GM21529 (cell line): Measurements from ENCODE around the gene OGFOD3.
"Not testable (repeated sequence)": the region's sequence is repeated elsewhere in the genome, so short reads cannot be mapped to it uniquely, and the experiment has no call there.

Source experiments
- ATAC-seq: cut with Tn5 transposase; IDR thresholded peaks from one replicate; pipeline ENCODE4 v1.9.1; 2021; ENCODE audit not compliant: unreplicated experiment

Gene OGFOD3

DNA sequence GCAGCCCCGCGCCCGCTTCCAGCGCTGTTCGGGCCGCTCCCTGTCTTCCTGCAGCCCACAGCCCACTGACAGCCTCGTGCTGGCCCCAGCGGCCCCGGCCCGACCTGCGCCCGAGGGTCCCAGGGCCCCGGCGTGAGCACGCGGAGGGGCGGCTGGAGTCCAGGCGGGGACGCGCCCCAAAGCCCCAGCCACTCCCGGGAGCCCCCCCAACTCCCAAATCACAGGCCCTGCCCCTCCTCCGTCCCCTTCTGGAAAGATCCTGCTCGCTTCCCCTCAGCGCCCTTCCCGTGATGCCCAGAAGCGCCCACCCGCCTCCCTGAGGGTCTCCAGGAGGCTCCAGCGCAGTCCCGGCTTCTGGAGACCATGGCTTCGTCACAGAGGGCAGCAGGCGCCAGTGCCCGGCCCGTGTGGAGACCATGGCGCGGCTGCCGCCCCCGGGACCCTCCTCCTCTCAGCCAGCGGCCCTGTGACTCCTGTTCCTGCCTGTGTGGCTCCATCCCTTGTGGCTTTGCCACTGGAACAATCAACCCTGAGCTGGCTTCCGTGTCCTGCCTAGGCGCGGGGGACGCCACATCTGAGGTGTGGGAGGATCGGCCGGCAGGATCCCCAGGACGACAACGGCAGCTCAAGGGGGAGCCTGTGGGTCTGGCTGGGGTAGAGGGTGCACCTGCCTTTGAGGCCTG is 42.9 kb downstream of the OGFOD3 start:
- no peak for ATAC-seq

DNA sequence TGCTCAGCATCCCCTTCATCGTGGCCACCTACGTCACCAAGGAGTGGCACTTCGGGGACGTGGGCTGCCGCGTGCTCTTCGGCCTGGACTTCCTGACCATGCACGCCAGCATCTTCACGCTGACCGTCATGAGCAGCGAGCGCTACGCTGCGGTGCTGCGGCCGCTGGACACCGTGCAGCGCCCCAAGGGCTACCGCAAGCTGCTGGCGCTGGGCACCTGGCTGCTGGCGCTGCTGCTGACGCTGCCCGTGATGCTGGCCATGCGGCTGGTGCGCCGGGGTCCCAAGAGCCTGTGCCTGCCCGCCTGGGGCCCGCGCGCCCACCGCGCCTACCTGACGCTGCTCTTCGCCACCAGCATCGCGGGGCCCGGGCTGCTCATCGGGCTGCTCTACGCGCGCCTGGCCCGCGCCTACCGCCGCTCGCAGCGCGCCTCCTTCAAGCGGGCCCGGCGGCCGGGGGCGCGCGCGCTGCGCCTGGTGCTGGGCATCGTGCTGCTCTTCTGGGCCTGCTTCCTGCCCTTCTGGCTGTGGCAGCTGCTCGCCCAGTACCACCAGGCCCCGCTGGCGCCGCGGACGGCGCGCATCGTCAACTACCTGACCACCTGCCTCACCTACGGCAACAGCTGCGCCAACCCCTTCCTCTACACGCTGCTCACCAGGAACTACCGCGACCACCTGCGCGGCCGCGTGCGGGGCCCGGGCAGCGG is 43.6 kb downstream of the OGFOD3 start:
- ATAC-seq, result no peak

DNA sequence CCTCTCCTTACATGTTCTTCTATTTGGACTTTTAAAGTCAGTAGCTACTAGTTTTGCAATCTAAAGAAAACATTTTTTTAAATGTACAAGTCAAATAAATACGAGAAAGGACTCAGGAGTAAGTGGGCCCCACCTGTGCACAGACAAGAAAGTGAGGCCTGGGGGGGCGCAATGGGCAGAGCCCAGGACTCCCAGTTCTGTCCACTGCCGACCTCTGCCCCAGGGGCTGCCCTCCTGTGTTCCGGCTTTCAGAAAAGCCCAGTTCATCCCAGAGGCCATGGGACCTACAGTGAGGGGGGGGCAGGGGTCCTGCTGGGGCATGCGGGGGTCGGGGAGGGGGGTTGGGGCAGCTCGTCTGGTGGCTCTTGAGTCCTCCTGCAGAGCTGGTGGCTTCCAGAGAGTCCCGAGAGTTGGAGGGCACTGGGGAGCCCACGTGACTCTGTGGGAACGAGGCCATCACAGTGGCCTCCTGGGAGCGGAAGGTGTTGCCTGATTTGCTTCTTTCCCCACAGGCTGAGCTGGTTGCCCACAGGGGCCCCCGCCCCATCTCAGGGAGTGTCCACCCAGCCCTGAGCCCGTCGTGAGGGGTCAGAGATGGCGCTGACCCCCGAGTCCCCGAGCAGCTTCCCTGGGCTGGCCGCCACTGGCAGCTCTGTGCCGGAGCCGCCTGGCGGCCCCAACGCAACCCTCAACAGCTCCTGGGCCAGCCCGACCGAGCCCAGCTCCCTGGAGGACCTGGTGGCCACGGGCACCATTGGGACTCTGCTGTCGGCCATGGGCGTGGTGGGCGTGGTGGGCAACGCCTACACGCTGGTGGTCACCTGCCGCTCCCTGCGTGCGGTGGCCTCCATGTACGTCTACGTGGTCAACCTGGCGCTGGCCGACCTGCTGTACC is 44.4 kb downstream of the OGFOD3 start:
- no peak for ATAC-seq

DNA sequence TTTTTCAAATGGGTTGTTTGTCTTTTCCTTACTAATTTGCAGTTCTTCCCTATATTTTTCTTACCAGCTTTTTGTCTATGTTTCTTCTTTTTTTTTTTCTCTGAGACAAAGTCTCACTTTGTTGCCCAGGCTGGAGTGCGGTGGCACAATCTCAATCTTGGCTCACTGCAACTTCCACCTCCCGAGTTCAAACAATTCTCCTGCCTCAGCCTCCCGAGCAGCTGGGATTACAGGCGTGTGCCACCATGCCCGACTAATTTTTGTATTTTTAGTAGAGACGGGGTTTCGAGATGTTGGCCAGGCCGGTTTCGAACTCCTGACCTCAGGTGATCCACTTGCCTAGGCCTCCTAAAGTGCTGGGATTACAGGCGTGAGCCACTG is 45.3 kb downstream of the OGFOD3 start:
- ATAC-seq, result not testable (repeated sequence)

DNA sequence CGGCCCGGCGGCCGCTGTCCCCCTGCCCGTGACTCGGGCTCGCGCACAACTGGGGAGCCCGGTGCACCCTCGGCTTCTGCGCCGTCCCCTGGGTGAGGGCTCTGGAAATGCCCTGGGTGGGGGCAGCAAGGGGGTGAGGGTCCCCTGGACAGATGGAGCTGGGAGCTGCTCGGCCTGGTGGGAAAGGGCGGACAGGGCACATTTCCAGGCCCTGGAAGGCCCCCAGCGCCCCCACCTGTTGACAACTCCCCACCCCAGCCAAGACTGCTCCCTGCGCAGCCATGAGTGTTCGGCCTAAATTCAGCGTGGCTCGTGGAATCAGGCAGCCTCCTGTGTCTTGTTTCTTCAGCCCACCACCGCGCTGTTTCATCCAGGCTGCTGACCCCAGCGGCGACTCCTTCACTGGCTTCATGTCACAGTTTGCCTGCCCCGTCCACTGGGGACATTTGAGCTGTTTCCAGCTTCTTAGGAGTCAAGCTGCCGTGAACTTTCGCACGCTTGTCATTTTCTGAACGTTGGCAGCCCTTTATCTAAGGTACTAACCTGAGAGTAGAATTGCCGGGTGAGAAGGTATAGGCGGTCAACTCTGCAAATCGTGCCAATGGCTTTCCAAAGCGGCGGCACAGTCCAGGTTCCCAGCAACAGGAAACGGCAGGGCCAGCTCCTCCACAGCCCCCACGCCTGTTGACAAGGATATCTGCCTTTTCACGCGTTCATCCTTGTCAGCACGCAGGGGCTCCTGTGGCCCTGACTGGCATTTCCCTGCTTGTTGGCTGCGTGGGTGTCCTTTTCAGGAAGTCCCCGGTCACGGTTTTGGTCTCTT is 45.9 kb downstream of the OGFOD3 start:
- no peak for ATAC-seq

DNA sequence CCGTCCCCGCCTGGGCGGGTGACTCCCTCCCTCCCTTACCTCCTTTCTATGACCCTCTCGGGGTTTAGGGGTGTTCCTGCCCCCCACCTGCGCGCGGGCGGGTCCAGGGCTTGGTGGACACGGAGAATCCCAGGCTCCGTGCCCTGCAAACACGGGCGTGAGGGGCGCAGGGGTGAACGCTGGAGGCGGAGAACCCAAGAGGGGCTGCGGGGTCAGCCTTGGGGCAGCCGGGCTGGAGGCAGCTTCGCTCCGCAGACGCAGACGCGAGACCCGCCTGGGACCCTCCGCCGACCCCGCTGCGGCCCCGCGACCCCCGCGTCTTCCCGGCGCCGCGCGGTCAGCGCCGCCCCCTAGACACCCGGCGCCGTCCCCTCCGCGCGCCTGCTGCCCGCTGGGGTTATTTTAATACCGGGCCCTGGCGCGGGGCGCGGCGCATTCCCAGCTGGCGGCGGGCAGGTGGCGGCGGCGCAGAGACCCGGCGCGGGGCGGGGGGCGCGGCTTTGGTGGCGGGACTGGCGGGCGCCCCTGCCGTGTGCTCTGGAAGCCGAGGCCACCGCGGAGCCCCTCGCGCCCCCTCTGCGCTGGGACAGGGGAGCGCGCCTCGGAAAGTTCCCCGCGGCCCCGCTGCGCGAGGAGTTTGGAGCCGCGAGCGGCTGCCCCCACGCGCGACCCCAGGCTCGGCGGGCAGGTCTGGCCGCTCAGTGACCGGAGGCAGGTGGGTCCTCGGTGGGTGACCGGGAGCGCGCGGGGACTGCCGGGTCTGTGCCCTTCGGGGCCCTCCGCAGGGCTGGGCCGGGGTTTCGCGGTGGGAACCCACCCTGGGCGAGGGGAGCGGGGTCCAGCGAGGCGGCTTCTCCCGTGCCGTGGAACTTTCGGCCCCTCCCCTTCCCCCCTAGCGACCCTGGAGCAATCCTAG is 46.8 kb downstream of the OGFOD3 start, which contains the start of gene UTS2R:
Gene UTS2R (plus strand): TSS at position 433 of the 916 bp plus-strand sequence. CDS start 2,560 bp downstream, outside the sequence.
- ATAC-seq, result no peak

DNA sequence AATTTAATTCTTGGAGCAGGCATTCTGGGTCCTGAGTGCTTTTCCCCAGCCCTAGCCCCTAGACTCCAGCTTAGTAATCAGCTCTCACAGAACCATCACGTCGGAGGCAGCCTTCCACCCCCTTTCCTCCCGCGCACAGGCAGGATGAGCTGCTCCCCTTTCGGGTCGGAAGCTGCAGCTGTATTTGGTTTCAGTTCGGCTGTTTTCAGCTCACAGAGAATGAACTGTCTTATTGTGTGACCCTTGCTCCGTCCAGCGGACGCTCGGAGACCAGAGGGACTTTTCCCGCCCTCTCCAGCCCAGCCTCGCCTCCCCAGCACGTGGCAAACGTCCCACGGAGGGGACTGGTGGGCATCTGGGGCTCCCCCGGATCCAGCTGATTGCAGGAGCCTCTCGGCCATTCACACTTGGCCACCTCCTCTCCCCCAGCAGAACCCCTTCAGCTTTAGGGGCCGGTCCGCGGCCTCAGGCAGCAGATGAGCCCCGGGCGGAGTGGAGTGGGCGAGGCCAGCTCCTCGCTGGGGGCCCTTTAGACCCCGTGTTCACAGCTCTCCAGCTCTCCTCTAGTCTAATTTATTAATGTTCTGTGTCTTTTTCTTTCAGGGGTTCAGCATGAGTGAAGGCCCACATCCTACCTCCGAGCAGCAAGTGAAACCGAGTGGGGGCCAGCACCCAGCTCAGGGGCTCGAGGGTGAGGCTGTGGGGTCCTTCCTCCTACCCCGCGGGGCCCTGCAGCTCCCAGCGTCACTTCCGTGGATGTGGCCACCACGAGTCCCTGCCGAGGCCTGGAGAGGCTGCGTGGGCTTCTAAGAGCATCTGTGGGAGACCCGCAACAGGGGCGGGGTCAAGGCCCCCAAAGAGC is 47.7 kb downstream of the OGFOD3 start:
- no peak for ATAC-seq

DNA sequence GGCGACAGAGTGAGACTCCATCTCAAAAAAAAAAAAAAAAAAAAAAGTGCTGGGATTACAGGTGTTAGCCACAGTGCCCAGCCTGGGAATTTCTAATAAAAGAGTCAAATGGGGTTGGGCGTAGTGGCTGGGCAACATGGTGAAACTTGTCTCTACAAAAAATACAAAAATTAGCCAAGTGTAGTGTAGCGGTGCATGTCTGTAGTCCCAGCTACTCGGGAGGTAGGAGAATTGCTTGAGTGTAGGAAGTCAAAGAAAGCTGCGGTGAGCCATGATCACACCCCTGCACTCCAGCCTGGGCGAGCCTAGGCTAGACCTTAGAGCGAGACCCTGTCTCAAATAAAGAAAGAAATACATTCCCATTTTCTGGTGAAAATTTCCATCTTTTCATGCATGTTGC is 49.2 kb downstream of the OGFOD3 start:
- no peak for ATAC-seq

DNA sequence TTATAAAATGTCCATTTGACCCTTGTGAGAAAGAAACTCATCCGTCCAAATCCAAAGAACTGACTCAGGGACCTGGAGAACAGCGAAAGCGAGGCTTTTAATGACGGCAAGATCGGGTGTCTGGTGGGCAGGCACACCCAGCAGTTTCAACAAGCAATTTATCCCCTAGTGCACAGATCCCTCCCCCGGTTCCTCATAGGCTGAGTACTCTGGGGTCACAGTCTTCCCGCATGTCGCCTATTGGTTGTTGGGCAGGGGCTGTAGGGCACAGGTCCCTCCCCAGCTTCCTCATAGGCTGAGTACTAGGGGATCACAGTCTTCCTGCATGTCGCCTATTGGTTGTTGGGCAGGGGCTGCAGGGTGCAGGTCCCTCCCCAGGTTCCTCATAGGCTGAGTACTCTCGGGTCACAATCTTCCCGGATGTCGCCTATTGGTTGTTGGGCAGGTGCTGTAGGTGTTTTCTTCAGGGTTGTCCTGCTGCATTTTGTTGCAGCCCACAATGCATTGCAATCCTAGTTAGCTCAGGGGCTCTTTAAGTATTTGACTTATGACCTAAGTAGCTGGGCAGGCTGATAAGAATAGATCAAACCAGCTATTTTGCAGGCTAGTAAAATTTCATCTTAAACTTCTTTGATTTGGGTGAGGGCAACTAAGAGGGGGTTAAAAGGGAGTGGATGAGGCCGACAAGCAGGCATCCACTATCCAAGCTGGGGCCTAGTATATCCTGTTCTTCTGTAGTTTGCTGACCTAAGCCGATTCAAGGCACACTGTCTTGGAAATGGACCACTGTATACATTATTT is 50.5 kb downstream of the OGFOD3 start:
- no peak for ATAC-seq

DNA sequence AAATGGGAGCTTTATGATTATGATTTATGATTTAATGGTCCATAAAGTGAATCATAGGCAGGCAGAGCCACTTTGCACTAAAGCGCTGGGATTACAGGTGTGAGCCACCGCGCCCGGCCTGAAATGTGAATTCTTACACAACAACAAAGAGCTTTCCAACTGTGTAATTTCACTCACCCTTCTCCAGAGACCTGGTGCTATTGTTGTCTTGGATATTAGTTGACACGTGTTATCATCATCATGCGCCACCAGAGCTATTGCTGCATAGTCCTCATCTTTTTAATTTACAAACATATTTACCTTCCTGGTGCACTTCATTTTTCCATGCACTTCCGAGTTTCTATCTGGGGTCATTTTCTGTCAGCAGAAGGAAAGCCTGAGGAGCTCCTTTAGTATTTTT is 51.6 kb downstream of the OGFOD3 start:
- ATAC-seq, result no peak

DNA sequence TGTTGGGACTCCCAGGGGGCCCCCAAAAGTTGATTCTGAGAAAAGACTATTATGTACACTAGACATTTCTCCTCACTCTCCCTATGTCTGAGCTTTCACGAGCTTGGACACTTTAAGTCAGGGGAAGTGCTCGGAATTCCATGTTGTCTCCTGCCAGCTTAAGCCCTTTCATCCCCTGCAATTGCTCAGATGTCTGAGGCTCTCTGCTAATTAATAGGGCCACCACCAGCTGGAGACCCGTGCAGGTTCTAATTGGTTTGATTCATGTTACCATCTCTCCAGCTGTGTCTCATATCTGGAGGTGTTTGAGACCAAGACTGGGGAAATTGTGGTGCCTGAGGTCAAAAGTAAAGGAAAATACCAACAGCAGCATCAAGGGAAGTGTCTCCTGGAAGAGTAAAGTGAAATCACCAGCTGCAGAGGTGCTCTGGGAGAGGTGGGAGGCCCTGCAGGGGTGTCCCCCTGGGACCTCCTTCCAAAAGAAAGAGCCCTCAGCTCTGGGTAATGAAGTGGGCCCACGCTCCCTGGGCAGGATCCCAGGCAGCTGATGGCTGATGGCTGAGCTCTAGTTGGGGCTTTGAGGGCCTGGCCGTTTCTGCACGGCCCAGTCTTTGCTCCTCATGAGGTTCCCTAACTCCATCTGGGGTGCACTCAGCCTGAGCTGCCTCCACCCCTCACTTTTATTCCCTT is 52.6 kb downstream of the OGFOD3 start:
- no peak for ATAC-seq

DNA sequence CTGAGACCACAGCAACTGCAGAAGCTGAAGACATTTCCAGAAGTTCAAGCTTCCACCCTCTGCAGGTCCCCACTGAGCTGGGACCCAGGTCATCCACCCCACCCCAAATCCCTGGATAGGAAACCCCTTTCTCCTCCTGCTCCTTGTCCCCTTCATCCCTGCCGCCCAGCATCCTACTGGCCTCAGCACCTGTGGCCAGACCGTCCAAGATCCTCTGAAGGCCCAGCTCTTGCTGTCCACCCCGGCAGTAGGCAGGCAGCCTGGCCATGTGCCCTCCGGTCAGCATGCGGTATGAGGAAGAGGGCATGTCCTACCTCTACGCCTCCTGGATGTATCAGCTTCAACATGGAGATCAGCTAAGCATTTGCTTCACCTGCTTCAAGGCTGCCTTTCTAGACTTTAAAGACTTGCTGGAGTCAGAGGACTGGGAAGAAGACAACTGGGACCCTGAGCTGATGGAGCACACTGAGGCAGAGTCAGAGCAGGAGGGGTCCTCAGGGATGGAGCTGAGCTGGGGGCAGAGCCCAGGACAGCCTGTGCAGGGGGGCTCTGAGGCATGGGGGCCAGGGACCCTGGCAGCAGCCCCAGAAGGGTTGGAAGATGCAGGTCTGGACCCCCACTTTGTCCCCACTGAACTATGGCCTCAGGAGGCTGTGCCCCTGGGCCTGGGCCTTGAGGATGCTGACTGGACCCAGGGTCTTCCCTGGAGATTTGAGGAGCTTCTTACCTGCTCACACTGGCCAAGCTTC is 56.3 kb downstream of the OGFOD3 start:
- ATAC-seq, result no peak

DNA sequence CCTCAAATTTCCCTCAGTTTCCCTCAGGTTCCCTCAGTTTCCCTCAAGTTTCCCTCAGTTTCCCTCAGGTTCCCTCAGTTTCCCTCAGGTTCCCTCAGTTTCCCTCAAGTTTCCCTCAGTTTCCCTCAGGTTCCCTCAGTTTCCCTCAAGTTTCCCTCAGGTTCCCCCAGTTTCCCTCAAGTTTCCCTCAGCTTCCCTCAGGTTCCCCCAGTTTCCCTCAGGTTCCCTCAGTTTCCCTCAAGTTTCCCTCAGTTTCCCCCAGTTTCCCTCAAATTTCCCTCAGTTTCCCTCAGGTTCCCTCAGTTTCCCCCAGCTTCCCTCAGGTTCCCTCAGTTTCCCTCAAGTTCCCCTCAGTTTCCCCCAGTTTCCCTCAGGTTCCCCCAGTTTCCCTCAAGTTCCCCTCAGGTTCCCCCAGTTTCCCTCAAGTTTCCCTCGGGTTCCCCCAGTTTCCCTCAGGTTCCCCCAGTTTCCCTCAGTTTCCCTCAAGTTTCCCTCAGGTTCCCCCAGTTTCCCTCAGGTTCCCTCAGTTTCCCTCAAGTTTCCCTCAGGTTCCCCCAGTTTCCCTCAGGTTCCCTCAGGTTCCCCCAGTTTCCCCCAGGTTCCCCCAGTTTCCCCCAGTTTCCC is 58.8 kb downstream of the OGFOD3 start:
- not testable (repeated sequence) for ATAC-seq

DNA sequence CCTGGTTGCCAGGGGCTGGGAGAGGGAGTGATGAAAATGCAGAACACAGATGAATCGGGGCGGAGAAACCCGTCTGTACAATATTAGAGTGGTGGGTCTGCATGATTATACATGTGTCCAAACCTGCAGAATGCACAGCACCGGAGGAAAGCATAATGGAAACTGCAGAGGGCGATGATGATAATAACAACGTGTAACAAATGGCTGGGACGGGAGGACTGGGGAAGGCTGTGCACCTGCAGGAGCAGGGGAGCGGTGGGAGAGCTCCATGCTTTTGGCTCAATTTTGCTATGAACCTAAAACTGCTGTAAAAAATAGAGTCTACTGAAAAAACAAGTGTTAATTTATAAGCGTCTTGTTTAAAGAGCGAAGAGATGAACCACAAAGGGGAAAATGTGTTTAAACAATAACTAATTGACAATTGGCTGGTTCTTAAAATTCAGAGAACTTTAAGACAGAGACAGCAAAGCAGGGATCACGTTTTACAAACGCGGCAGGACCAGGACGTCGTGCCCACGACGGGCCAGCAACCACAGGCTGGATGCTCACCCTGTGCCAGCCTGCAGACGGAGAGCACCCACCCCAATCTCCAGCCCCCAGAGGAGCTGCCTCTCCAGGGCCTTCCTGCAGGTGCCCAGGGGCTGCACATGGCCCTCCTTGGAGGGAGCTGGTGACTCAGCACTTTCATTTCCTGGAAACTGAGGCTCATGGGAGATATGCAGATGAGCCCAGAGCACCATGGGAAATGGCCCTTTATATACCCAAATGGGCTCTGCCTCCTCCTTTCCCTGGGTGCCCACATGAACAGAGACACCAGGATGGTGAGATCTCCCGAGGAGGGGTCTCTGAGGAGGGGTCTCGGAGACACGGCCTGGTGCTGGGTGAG is 59.7 kb downstream of the OGFOD3 start, which contains the start of gene TEX19:
Gene TEX19 (plus strand): TSS at position 783 of the 886 bp plus-strand sequence. CDS start 2,904 bp downstream, outside the sequence.
- no peak for ATAC-seq

DNA sequence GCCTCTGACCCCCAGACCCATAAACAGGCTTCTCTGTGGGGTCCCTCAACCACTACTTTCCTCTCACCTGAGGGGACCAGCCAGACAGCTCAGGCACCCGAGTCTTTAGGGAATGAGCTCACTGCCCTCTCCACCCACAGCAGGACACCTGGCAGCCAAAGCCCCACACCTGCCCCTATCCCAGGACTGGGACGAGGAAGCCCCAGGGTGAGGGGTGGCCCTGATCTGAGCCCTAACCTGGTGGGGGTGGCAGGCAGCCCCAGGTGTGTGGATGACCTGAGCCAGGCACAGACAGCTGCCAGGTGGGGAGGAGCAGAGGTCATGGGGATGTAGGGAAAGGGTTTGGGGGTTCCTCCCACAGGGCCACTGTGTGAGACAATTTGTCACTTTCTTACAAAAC is 61.0 kb downstream of the OGFOD3 start:
- no peak for ATAC-seq
